Measurements from ENCODE around the gene TRMT2A.

TRMT2A gene

DNA sequence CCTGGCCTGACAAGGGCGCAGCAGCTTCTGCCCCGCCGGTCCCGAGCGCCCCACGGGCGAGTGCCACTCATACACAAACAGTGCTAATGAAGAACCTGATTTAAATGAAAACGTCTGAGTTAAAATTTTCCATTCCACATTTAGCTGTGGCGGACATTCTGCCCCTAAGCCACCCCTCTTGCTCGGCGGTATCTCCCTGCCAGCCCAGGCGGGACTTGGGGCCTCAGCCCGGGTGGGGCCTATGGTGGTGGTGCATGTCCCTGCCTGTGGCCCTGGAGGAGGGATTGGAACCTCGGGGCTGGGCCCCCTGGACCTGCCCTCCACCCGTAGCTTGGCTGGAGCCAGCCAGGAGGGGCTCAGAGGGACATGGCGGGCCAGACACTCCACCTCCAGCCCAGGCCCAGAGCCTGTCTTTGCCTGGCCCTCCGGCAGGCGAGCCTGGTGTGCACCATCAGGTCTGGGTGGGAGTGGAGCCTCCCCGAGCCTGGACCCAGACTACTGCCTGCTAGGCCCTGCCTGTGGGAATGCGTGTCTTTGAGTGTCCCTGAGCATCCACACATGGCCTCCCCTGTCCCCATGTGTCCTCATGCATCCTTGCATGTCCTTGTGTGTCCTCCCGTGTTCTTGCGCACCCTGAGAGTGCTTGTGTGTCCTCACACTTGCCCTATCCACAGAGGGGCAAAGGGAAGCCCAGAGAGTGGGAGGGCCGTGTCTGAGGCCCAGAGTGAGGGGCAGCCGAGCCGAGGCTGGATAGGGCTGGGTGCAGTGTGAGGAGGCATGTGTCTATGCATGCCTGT is 19.0 kb upstream of the TRMT2A start:
- no peak for DNase-seq (ENCODE audit: extremely low read depth in 1 of 2, low read depth in 1 of 2)

DNA sequence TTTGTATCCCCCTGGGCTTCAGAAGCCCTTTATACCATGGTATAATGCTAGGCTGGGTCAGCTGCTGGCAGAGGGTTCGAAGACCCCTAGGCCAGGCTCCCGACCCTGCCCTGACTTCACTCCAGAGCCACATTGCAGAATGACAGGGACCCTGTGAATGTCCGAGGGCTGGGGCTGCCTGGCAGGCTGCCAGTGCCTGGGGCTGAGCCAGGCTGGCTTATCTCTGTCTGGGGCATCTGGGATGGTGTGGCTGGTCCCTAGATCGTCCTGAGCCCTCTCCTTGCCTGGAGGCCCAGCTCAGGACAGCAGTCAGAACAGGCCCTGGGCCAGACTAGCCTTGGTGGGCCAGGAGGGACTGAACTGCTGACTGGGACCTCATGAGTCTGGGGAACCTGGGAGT is 18.2 kb upstream of the TRMT2A start:
- DNase-seq (ENCODE audit: extremely low read depth in 1 of 2, low read depth in 1 of 2) = no peak

DNA sequence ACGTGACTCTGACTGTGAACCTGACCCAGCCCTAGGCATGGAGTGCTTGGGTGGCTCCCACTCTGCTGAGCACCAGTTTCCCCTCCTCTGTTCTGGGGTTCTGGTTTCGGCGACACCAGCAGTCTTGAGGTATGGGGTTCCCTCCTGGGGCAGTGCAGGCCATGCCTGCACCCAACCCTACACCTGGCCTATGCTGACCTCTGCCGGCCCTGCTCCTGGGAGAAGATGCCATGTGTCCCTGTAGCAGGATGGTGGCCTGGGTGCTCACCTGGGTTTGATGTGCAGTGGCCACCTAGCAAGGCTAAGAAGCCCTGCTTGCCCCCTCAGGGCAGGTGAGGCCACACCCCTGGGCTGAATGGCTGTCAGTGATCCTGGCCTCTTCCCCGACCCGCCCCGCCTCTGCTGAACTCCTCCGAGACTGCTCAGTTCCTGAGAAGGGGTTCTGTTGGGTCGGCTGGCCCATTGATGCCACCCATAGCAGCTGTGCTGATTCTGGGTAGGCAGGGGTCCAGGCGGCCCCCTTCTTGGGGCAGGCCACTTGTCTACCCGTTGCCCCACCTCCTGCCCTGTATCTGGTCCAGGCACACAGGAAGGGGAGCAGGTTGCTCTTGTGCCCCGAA is 17.0 kb upstream of the TRMT2A start:
- no peak for DNase-seq (ENCODE audit: extremely low read depth in 1 of 2, low read depth in 1 of 2)

DNA sequence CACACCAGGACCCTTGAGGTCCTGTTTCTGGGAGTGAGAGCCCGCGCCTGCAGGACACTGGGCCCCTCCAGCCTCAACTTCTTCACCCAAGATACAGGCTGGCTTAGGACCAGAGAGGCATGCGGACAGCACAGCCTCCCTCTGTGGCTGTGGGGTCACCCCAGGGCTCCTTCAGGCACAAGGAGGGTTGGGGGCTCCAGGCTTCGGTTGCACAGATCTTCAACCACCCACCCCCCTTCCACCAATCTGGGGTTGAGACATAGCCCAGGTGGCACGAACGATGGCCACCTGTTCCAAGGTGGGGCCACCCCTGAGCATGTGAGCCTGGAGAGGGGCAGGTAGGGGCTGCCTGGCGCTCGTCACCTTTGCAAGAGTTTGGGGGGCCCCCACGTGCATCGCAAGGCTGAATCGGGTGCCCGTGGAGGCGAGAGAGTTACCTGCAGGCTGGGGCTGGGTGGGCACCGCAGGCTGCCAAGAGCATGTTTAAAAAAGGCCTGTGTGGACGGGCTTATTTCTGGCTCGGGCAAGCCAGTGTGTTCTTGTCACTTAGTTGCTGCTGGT is 15.7 kb upstream of the TRMT2A start:
- DNase-seq (ENCODE audit: extremely low read depth in 1 of 2, low read depth in 1 of 2) = no peak

- no peak for DNase-seq (ENCODE audit: extremely low read depth in 1 of 2, low read depth in 1 of 2)
These were observed 15.0 kb upstream of the TRMT2A start for GRCh38 chr22:20131859-20132685.

DNA sequence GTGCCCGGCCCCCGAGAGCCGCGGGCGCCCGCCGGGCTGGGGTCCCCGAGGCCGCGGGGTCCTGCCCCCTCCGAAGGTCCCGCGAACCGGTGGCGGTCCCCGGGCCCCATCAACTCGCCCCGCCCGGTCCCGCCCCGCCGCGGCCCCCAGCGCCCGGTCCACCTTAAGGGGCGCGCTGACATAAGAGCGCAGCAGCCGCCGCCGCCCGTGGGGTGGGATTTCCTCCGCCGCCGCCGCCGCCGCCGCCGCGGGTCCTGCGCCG is 14.5 kb upstream of the TRMT2A start, which contains the start of gene ZDHHC8:
TSS of gene ZDHHC8 (plus strand) at position 208 of the 262 bp plus-strand sequence. CDS start 144 bp downstream, outside the sequence.
- DNase-seq (ENCODE audit: extremely low read depth in 1 of 2, low read depth in 1 of 2) = peak in 1 of 2 donors; percentile 20

DNA sequence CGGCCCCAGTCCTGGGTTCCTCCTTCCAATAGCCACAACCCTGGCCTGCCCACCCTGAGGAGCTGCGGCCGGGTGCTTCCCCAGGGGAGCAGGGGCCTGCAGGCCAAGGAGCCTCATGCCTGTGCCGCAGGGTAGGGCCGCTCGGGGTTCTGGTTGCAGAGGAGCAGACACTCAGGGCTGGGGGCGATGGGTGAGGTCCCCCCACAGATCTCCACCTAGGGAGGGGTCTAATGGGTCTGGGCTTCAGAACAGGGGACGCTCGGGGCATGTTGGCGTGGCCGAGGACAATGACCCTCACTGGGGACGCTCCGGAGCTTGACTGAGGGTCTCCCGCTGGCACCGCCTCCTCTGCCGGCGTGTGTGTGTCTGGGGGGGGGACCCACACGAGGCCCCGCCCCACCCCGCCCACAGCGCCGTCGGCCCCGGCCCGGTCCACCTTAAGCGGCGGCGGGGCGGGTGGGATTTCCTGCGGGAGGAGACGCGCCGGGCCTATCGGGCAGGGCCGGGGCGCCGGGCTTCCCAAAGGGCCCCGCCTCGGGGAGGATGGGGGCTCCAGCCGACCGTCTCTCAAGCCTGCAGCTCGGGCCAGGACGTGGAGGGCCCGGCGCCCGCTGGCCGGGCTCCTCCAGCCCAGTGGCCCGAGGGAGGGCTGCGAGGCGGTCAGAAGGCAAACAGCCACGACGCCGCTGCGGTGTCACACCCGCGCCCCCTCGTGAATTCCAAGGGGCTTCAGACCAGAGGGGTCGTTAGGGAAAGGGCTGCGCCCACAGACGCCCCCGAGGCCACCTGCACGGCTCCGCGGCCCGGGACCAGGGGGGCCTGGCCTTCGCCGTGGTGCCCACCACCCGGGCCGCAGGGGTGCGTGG is 13.9 kb upstream of the TRMT2A start:
- peak; percentile 55 to 68 for DNase-seq (ENCODE audit: extremely low read depth in 1 of 2, low read depth in 1 of 2)

- DNase-seq (ENCODE audit: extremely low read depth in 1 of 2, low read depth in 1 of 2) = no peak
These were observed 13.3 kb upstream of the TRMT2A start for GRCh38 chr22:20130319-20130718.

DNA sequence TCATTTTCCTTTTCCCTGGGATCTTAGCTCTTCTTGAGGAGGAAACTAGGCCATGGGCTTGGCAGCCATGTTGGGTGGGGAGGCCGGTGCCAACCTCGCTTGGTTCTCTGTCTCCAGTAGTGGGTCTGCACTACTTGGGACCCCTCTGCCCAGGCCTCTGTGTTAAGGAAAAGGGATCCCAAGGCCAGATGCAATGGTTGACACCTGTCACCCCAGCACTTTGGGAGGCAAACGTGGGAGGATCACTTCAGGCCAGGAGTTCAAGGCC is 12.7 kb upstream of the TRMT2A start:
- no peak for DNase-seq (ENCODE audit: extremely low read depth in 1 of 2, low read depth in 1 of 2)

DNA sequence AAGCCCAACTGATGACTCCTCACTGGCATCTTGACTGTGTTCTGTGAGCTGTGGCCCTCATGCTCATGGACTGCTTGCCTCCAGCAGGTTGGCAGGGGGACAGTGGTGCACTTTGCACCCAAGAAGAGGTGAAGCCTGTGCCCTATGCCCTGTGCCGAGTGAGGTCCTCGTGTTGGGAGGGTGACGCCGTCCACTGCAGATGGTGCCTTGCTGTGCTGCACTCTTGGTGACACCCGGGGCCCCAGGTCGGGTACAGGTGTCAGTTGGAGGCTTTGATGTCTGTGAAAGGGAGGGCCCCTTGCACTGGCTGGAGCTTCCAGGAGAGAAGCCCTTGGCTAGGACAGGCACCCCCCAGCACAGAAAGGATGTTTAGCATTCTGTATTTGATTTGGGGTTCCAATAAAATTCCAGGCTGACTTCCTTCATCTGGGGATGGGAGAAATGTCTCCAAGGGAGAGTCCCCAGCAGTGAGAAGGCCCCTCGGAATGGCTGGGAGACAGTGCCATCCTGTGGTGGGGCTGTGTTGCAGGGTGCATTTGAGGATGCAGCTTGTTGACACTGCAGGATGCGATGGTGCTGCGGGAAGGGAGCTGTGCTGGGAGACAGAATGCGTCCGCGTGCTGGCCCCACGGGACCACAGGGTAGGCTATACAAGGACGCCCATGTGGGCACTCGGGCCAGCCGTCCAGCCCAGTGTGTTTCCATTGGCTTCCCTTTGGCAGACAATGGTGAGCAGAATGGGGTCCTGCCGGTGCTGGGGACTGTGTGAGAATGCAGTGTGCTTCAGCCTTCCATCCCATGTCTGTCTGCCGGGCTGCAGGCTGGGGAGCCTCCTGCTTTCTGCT is 12.1 kb upstream of the TRMT2A start:
- DNase-seq (ENCODE audit: extremely low read depth in 1 of 2, low read depth in 1 of 2) = peak in 1 of 2 donors; percentile 35

GRCh38 chr22:20128619-20128901 is 11.5 kb upstream of the TRMT2A start:
- DNase-seq (ENCODE audit: extremely low read depth in 1 of 2, low read depth in 1 of 2) = no peak

DNA sequence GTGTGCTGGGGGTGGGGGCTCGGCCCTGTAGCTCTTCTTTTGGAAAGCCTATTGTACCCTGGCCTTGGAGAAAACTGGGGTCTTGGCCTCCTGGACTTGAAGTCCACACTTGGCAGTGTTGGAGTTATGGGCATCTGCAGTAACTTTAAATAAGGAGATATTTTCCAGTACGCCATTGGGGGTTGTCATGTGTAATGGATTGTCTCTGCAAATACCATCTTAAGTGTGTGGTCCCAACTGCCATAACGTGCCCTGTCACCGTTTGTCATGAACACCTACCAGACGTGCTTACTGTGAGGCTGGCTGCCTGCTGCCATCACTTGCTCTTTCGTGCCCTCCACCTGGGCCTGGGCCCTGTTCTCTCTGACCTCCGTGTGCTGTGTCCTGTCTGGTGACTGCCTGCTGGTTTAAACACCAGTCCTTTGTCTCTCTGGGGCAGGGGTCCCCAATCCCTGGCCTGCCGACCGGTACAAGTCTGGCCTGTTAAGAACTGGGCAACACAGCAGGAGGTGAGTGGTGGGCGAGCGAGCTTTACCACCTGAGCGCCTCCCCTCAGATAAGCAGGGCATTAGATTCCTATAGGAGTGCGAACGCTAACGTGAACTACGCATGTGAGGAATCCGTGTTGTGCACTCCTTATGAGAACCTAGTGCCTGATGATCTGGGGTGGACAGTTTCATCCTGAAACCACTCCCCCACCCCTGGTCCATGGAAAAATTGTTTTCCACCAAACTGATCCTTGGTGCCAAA is 11.0 kb upstream of the TRMT2A start:
- DNase-seq (ENCODE audit: extremely low read depth in 1 of 2, low read depth in 1 of 2) = no peak

DNA sequence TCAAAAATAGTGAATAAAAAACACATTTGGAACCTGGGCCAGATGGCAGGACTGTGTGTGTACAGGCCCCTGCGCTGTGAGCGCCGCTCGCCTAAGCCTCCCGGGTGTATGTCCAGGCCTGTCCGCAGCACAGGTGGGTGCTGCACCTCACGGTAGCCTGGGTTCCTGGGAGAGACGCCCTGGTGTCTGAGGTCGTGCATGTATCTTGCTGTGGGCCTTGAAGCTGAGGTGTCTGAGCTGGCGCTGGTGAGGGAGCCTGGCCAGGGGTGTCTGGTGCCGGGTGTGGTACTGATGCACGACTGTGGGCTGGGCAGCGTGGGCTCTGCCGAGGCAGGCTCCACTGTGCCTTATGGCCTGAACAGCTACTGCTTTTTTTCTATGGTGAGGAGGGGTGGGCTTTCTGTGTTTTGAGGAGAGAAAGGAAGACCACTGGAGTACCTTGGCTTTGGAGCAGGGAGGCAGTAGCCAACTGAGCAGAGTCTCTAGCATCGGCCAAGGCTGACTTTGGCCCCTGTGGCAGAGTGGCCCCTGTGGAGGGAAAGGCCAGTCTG is 10.4 kb upstream of the TRMT2A start:
- no peak for DNase-seq (ENCODE audit: extremely low read depth in 1 of 2, low read depth in 1 of 2)

GRCh38 chr22:20126284-20127029 is 9.4 kb upstream of the TRMT2A start:
- DNase-seq (ENCODE audit: extremely low read depth in 1 of 2, low read depth in 1 of 2) = no peak

DNA sequence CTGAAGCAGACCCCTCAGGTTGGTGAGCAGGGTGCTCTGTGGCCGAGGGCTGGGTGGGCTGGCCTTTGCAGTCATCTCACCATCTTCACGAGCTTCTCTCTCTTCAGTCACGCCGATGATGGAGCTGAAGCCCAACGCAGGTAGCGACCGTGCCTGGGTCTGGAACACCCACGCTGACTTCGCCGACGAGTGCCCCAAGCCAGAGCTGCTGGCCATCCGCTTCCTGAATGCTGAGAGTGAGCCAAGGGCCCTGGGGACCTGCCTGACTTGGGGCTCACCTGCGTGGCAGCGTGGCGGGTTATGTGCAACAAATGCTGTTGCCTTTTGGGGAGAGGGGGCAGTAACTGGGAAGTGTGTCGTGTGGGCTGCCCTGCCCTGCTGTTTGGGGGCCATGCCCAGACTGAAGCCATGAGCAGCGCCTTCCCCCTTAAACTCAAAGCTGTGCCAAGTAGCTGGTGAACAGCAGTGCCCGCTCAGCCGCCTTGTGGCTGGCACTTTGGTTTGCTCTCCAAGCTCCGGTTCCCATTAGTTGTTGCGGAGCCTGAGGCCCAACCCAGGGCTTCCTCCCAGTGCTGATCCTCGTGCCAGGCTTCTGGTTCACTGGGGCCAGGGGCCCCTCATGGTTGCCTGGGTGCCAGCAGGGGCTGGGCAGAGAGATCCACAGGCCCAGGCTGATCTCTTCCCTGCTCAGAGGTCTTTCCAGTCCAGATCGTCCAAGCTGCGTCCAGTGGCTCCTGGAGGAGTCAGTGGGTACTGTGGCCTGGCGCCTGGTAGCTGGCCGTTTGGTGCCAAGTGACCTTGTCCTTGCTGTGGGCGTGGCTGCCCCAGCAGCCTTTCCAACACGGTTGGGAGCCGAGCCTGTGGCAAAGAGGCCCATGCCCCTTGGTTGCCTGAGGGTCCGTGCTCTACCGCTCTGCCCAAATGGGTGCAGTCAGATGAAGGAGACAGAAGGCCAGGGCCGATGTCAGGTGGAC is 8.5 kb upstream of the TRMT2A start:
- no peak for DNase-seq (ENCODE audit: extremely low read depth in 1 of 2, low read depth in 1 of 2)

DNA sequence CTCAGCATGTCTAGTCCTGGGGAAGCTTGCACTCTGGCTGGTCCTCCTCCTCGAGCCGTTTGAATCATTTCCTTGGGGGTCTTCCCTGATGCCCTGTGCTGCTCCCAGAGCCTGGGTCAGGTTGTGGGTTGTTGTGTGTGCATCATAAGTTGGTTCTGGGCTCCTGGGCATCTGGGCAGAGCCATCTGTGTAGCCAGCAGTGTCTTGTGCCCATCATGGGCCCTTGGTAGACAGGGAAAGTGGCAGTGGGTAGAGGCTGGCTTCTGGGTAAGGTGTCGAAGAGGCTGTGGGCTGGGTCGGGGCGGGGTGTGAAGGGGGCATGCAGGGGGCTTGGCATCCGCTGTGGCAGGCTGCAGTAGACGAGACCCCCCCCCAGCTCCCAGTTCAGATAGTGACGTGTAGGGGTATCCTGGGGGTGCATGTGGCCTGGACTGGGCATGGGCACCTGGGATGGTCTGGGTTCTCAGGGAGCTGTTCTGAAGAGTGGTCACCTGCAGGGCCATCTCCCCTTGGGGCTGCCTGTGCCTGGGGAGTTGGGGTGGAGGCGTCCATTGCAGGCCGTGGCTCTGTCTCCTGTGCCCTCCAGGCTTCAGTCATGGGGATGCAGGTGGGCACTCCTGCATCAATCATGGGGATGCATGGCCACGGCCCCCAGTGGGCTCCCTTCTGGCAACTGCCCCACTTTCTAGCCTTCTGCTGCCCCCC is 7.2 kb upstream of the TRMT2A start:
- no peak for DNase-seq (ENCODE audit: extremely low read depth in 1 of 2, low read depth in 1 of 2)

All from stimulated activated CD8-positive, alpha-beta memory T cell treated with anti-CD3 and anti-CD28 coated beads, Interleukin-7, amount 100 ng/mL, for 48 hours (primary cell).